SK-N-SH (cell line): ENCODE measurements around the gene ELMO3.

ENCODE experiments used
- CHD2 ChIP-seq: fragments of 150-350 bp; IDR thresholded peaks from 2 replicates; pipeline ENCODE4 v1.6.1; 2018; ENCODE audit warnings: low read length; ENCODE audit not compliant: partially characterized antibody
- CTCF ChIP-seq: fragments of 200-600 bp; sonication (generic); IDR thresholded peaks from 2 replicates; pipeline ENCODE4 v1.6.1; 2017; ENCODE audit warnings: antibody characterized with exemption, mild to moderate bottlenecking, moderate library complexity
- EZH2phosphoT487 ChIP-seq: fragments of 200-600 bp; sonication (generic); IDR thresholded peaks from 2 replicates; pipeline ENCODE4 v1.6.1; 2017; ENCODE audit warnings: low read depth, mixed run types, mild to moderate bottlenecking, antibody characterized with exemption, moderate library complexity, borderline replicate concordance
- IRF3 ChIP-seq: fragments of 150-350 bp; IDR thresholded peaks from 2 replicates; pipeline ENCODE4 v1.6.1; 2016; ENCODE audit warnings: mild to moderate bottlenecking, low read depth, low read length
- JUND ChIP-seq: IDR thresholded peaks from 2 replicates; pipeline ENCODE4 v1.4.0; 2012
- MAX ChIP-seq: IDR thresholded peaks from 2 replicates; pipeline ENCODE4 v1.4.0; 2012; ENCODE audit warnings: low read depth
- MEF2A ChIP-seq: IDR thresholded peaks from 2 replicates; pipeline ENCODE4 v1.4.0; 2012; ENCODE audit warnings: low read depth, borderline replicate concordance
- NFIC ChIP-seq: IDR thresholded peaks from 2 replicates; pipeline ENCODE4 v1.4.0; 2012; ENCODE audit warnings: borderline replicate concordance
- POLR2AphosphoS5 ChIP-seq: IDR thresholded peaks from 2 replicates; pipeline ENCODE4 v1.6.1; 2012; ENCODE audit warnings: low read depth, low read length
- RAD21 ChIP-seq: IDR thresholded peaks from 2 replicates; pipeline ENCODE4 v1.6.1; 2012; ENCODE audit warnings: mild to moderate bottlenecking, low read length
- RCOR1 ChIP-seq: fragments of 150-350 bp; IDR thresholded peaks from 2 replicates; pipeline ENCODE4 v1.6.1; 2017; ENCODE audit warnings: antibody characterized with exemption, low read length
- REST ChIP-seq: IDR thresholded peaks from 2 replicates; pipeline ENCODE4 v1.6.1; 2012; ENCODE audit warnings: mild to moderate bottlenecking, low read depth, low read length, moderate library complexity
- RFX5 ChIP-seq: IDR thresholded peaks from 2 replicates; pipeline ENCODE4 v1.6.1; 2012; ENCODE audit warnings: mild to moderate bottlenecking, improper control_type of control experiment, low read length

- no peak for TF ChIP-seq CTCF
- TF ChIP-seq REST = no peak
- no peak for TF ChIP-seq RFX5
- TF ChIP-seq RAD21 = no peak
- TF ChIP-seq NFIC = no peak
- TF ChIP-seq MEF2A = no peak
- no peak for TF ChIP-seq EZH2phosphoT487
- TF ChIP-seq POLR2AphosphoS5 = no peak
- TF ChIP-seq IRF3 = no peak
- no peak for TF ChIP-seq RCOR1
- TF ChIP-seq MAX = no peak
- TF ChIP-seq CHD2 = no peak
- TF ChIP-seq JUND = no peak
Measured at GRCh38 chr16:67202426-67202825, 3.5 kb downstream of the ELMO3 start.
